ENCODE data around the gene CFAP100.

The CFAP100 gene

DNA sequence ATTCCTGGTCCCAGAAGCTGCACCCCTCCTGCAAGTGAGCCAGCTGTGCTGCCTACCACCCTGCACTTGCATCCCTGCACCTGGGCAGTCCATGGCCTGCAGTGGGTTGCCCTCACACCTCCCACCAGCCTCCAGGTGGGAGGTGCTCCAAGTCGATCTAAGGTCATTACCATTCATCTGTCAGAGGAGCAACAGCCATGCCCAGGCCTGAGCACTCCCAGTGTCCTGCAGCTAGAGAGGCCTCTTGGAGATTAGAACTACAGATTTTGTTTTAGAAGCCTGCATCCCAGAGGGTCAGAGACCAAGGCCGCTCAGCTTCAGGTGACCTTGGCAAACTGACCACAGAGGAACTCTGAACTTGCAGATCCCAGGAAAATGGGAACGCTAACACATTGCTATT is 90.0 kb downstream of the CFAP100 start:
- DNase-seq = no peak

DNA sequence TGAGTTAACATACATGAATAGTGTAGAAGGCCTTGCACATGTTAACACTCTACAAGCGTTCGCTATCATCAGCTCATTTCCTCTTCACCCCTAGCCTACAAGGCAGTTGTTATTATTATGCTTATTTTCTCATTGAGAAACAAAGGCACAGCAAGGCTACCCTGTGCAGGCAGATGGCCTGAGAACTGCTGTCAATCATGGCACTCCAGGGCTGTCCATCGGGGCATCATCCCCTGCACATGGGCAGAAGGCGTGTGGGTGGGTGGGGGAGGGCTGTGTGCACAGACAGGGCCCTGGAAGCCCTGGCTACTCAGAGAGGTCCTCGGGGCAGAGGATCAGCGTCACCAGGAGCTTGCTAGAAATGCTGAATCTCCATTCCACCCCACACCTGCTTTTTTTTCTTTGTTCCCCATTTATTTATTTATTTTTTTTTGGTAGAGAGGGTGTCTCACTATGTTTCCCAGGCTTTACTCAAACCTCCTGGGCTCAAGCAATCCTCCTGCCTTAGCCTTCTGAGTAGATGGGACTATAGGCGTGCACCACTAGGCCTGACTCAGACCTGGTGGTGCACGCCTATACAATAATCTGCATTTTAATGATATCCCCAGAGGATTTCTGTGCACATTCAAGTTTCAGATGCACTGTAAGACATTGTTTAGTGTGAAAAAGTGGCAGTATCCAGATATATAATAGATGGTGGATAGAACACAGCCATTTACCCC is 90.6 kb downstream of the CFAP100 start:
- DNase-seq = no peak

DNA sequence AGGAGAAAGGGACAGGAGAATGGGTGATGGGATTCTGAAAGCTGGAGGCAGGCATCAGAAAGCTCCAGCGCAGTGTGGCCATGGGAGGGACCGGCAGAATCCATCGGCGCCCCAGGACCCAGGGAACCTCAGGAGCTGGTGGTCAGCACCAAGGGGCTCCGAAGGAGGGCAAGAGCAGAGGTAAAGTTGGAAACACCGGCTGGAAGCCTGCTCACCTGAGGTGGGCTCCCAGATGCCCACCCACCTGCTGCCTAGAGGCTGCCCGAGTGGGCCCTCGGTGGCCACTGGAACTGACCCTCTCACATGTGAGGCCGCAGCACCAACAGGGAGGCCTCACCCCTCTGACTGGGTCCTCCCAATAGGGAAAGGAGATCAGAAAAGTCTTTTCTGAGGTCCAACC is 91.2 kb downstream of the CFAP100 start:
- DNase-seq = no peak

Measured in NCI-H2227 treated with DMSO at 0.1 percent for 48 hours (cell line).